Keratinocyte (primary cell): ENCODE results near the gene MGMT.

Experiments used
- CTCF ChIP-seq, 3 experiments: IDR thresholded peaks in 1 of 3; conservative IDR thresholded peaks in 1 of 3; optimal IDR thresholded peaks in 1 of 3; 2 replicates in 2 of 3; 3 replicates in 1 of 3; pipeline versions ENCODE3 to v1.5.1; 2011; ENCODE audit warnings: low read length in 3 of 3, mild to moderate bottlenecking in 3 of 3, moderate library complexity in 2 of 3, control low read depth in 1 of 3, inconsistent platforms in 1 of 3; ENCODE audit not compliant: insufficient read depth in 2 of 3; ENCODE audit errors: extremely low read depth in 1 of 3
- EZH2 ChIP-seq: IDR thresholded peaks from one replicate; pipeline ENCODE4 v1.6.1; 2012; ENCODE audit warnings: inconsistent platforms, mild to moderate bottlenecking, low read length, moderate library complexity

GRCh38 chr10:129658376-129659072 lies 191.5 kb downstream of the MGMT start:
- TF ChIP-seq CTCF (optimal IDR thresholded peaks at IDR 0.05 in 1 of 3, IDR thresholded peaks at IDR 0.05 in 1 of 3, conservative IDR thresholded peaks at IDR 0.05 in 1 of 3; ENCODE audit: extremely low read depth in 1 of 3, insufficient read depth in 2 of 3, low read length in 3 of 3) = peak; percentile 39 to 45 (median 41)
- no peak for TF ChIP-seq EZH2
